ENCODE results near the gene FZD7.

DNA sequence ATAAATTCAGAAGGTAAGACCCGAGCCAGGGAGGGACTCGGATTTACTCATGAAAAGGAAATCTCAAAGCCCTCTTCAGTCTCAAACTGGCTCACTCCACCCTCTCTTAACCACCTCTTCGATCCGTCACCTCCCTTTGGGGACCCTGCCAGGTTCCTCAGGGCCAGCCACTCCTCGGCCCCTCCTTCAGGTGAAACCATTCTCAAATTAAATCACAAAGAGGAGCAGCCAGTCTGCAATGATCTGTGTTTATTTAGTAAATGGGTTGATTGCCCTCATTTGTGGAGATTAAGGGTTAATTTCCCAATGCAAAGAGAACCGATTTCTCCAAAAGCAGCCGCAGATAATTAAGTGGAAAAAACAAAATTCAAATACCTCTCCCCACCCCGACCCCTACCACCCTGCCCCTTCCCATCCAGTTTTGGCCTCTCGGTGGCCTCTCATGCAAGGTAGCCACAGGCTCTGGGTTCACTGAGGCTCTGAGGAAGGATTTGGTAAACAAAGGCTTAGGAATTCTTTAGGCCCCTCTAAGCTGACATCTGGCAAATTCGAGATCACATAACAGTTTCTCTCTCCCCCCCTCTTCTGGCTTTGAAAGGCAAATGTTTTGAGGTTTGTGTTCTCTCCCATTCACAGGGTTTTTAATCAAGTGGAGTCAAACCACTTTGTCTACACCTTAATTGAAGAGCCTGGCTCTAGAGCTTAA, 10.3 kb upstream of the FZD7 start:
- TF ChIP-seq, protein P1, sequence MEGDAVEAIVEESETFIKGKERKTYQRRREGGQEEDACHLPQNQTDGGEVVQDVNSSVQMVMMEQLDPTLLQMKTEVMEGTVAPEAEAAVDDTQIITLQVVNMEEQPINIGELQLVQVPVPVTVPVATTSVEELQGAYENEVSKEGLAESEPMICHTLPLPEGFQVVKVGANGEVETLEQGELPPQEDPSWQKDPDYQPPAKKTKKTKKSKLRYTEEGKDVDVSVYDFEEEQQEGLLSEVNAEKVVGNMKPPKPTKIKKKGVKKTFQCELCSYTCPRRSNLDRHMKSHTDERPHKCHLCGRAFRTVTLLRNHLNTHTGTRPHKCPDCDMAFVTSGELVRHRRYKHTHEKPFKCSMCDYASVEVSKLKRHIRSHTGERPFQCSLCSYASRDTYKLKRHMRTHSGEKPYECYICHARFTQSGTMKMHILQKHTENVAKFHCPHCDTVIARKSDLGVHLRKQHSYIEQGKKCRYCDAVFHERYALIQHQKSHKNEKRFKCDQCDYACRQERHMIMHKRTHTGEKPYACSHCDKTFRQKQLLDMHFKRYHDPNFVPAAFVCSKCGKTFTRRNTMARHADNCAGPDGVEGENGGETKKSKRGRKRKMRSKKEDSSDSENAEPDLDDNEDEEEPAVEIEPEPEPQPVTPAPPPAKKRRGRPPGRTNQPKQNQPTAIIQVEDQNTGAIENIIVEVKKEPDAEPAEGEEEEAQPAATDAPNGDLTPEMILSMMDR (IDR thresholded peaks at IDR 0.05): no peak
- no peak for TF ChIP-seq POLR2A (IDR thresholded peaks at IDR 0.05)

All from testis (tissue), 2 donors.